Neural cell (in vitro differentiated cells): ENCODE measurements around the gene CNTN4.

Experiments used
- SMC3 ChIP-seq: fragments of 450-650 bp; conservative IDR thresholded peaks from 2 replicates; pipeline ENCODE4 v1.6.1; 2014; ENCODE audit warnings: antibody characterized with exemption, mild to moderate bottlenecking, moderate library complexity; ENCODE audit not compliant: poor library complexity
- TF ChIP-seq, protein P1 (sequence below): fragments of 450-650 bp; IDR thresholded peaks from 2 replicates; pipeline ENCODE4 v1.5.1; 2014; ENCODE audit warnings: antibody characterized with exemption, mild to moderate bottlenecking, moderate library complexity; ENCODE audit not compliant: poor library complexity, severe bottlenecking

DNA sequence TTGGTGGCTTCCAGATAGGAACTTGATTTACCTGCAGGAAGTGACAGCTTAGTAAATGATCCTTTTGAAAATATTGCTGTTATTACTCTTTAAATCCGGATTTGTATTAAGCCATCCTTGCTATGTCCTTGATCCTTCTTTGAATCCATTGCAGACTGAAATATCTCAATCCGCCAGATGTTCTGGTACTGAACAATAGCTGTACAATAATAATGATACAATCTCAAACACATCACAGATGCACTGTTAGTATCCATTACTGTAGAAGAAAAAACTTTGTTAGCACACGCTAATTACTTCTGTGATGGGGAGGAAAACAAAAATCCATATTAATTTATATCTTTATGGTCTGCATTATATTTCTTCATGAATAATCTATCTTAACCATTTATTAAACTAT lies 202.3 kb downstream of the CNTN4 start:
- TF ChIP-seq, protein P1, sequence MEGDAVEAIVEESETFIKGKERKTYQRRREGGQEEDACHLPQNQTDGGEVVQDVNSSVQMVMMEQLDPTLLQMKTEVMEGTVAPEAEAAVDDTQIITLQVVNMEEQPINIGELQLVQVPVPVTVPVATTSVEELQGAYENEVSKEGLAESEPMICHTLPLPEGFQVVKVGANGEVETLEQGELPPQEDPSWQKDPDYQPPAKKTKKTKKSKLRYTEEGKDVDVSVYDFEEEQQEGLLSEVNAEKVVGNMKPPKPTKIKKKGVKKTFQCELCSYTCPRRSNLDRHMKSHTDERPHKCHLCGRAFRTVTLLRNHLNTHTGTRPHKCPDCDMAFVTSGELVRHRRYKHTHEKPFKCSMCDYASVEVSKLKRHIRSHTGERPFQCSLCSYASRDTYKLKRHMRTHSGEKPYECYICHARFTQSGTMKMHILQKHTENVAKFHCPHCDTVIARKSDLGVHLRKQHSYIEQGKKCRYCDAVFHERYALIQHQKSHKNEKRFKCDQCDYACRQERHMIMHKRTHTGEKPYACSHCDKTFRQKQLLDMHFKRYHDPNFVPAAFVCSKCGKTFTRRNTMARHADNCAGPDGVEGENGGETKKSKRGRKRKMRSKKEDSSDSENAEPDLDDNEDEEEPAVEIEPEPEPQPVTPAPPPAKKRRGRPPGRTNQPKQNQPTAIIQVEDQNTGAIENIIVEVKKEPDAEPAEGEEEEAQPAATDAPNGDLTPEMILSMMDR, result no peak
- no peak for TF ChIP-seq SMC3
